ENCODE results near the gene FEZ2.

The FEZ2 gene

GRCh38 chr2:36528274-36528673 lies 69.7 kb downstream of the FEZ2 start:
- DNase-seq, result no peak

- DNase-seq, result no peak
Measured at GRCh38 chr2:36526226-36526625, 71.7 kb downstream of the FEZ2 start.

GRCh38 chr2:36525245-36525644 lies 72.7 kb downstream of the FEZ2 start:
- no peak for DNase-seq

GRCh38 chr2:36523153-36523552 lies 74.8 kb downstream of the FEZ2 start:
- no peak for DNase-seq

GRCh38 chr2:36520431-36520830 lies 77.5 kb downstream of the FEZ2 start:
- no peak for DNase-seq

GRCh38 chr2:36516136-36516870 lies 81.7 kb downstream of the FEZ2 start:
- DNase-seq, result no peak

- DNase-seq, result no peak
Measured at GRCh38 chr2:36515538-36515937, 82.4 kb downstream of the FEZ2 start.

- no peak for DNase-seq
Measured at GRCh38 chr2:36513661-36514060, 84.3 kb downstream of the FEZ2 start.

GRCh38 chr2:36512705-36513104 lies 85.3 kb downstream of the FEZ2 start:
- DNase-seq, result no peak

GRCh38 chr2:36511858-36512603 lies 85.9 kb downstream of the FEZ2 start:
- no peak for DNase-seq

- DNase-seq, result no peak
Measured at GRCh38 chr2:36509075-36509474, 88.9 kb downstream of the FEZ2 start.

- DNase-seq, result peak; percentile 45
Measured at GRCh38 chr2:36507408-36507812, 90.6 kb downstream of the FEZ2 start.
